Measurements from ENCODE around the gene TTC31. TPM values are rescaled to one million over a fixed set of nuclear protein-coding genes. Genes with fewer than 3 reads are reported as not detected.

TTC31 gene
- total and polyA plus RNA-seq, 2 donors (not counting 1 experiment from before 2014, with no cell fraction given): 68.5 to 72.3 TPM

Other genes with a start within 250 kb of the TTC31 start
- gene SLC4A5, start 139.7 kb upstream of the TTC31 start, total RNA-seq: 9.7 and 12.3 TPM in 2 replicates
- 2.7 and 3.3 TPM in 2 replicates for gene SLC4A5, start 139.7 kb upstream of the TTC31 start, polyA plus RNA-seq
- gene DCTN1, start 102.8 kb upstream of the TTC31 start, total RNA-seq: 134 and 143 TPM in 2 replicates
- 45.6 and 46.7 TPM in 2 replicates for gene DCTN1, start 102.8 kb upstream of the TTC31 start, polyA plus RNA-seq
- gene C2orf81, start 61.5 kb upstream of the TTC31 start, total RNA-seq: 8.6 and 9.1 TPM in 2 replicates
- 2.5 and 5.4 TPM in 2 replicates for gene C2orf81, start 61.5 kb upstream of the TTC31 start, polyA plus RNA-seq
- 39.0 and 42.2 TPM in 2 replicates for gene WDR54, start 61.4 kb upstream of the TTC31 start, total RNA-seq
- gene WDR54, start 61.4 kb upstream of the TTC31 start, polyA plus RNA-seq: 36.5 and 52.8 TPM in 2 replicates
- gene RTKN, start 41.1 kb upstream of the TTC31 start, total RNA-seq: 10.5 and 12.2 TPM in 2 replicates
- gene RTKN, start 41.1 kb upstream of the TTC31 start, polyA plus RNA-seq: 5.1 TPM in 2 replicates
- 77.5 and 78.6 TPM in 2 replicates for gene INO80B, start 28.0 kb upstream of the TTC31 start, total RNA-seq
- 30.4 and 38.3 TPM in 2 replicates for gene INO80B, start 28.0 kb upstream of the TTC31 start, polyA plus RNA-seq
- gene WBP1, start 24.6 kb upstream of the TTC31 start, total RNA-seq: 91.5 and 98.4 TPM in 2 replicates
- 159 and 207 TPM in 2 replicates for gene WBP1, start 24.6 kb upstream of the TTC31 start, polyA plus RNA-seq
- gene MOGS, start 17.7 kb upstream of the TTC31 start, total RNA-seq: 87.8 and 88.2 TPM in 2 replicates
- gene MOGS, start 17.7 kb upstream of the TTC31 start, polyA plus RNA-seq: 61.6 and 103 TPM in 2 replicates
- gene MRPL53, start 10.4 kb upstream of the TTC31 start, total RNA-seq: 61.5 and 70.0 TPM in 2 replicates
- gene MRPL53, start 10.4 kb upstream of the TTC31 start, polyA plus RNA-seq: 32.9 and 59.3 TPM in 2 replicates
- 61.6 and 69.3 TPM in 2 replicates for gene CCDC142, start 83 bp upstream of the TTC31 start, total RNA-seq
- 12.4 and 13.0 TPM in 2 replicates for gene CCDC142, start 83 bp upstream of the TTC31 start, polyA plus RNA-seq
- gene LBX2, start 16.5 kb downstream of the TTC31 start, total RNA-seq: 0.97 and 2.0 TPM in 2 replicates
- 1.1 TPM in 1 of 2 replicates, not detected in the other for gene LBX2, start 16.5 kb downstream of the TTC31 start, polyA plus RNA-seq
- 34.3 and 40.1 TPM in 2 replicates for gene PCGF1, start 24.6 kb downstream of the TTC31 start, total RNA-seq
- gene PCGF1, start 24.6 kb downstream of the TTC31 start, polyA plus RNA-seq: 21.9 and 30.0 TPM in 2 replicates
- gene TLX2, start 31.4 kb downstream of the TTC31 start, total RNA-seq: 0.19 TPM in 1 of 2 replicates, not detected in the other
- gene TLX2, start 31.4 kb downstream of the TTC31 start, polyA plus RNA-seq: 0.06 TPM in 1 of 2 replicates, not detected in the other
- 0.57 and 0.87 TPM in 2 replicates for gene DQX1, start 43.1 kb downstream of the TTC31 start, total RNA-seq
- gene DQX1, start 43.1 kb downstream of the TTC31 start, polyA plus RNA-seq: 0.46 and 1.1 TPM in 2 replicates
- gene AUP1, start 46.6 kb downstream of the TTC31 start, total RNA-seq: 190 and 201 TPM in 2 replicates
- 525 and 574 TPM in 2 replicates for gene AUP1, start 46.6 kb downstream of the TTC31 start, polyA plus RNA-seq
- gene HTRA2, start 46.9 kb downstream of the TTC31 start, total RNA-seq: 52.2 and 52.8 TPM in 2 replicates
- gene HTRA2, start 46.9 kb downstream of the TTC31 start, polyA plus RNA-seq: 111 and 112 TPM in 2 replicates
- 0.66 and 1.2 TPM in 2 replicates for gene LOXL3, start 70.9 kb downstream of the TTC31 start, total RNA-seq
- 0.97 and 1.2 TPM in 2 replicates for gene LOXL3, start 70.9 kb downstream of the TTC31 start, polyA plus RNA-seq
- gene DOK1, start 71.6 kb downstream of the TTC31 start, total RNA-seq: 41.4 and 46.5 TPM in 2 replicates
- gene DOK1, start 71.6 kb downstream of the TTC31 start, polyA plus RNA-seq: 23.1 and 29.1 TPM in 2 replicates
- gene M1AP, start 165.2 kb downstream of the TTC31 start, total RNA-seq: not detected in 2 replicates
- 0.15 TPM in 1 of 2 replicates, not detected in the other for gene M1AP, start 165.2 kb downstream of the TTC31 start, polyA plus RNA-seq
- 18.9 and 19.3 TPM in 2 replicates for gene SEMA4F, start 171.2 kb downstream of the TTC31 start, total RNA-seq
- 4.5 and 5.4 TPM in 2 replicates for gene SEMA4F, start 171.2 kb downstream of the TTC31 start, polyA plus RNA-seq